H54 (cell line): ENCODE results near the gene EIF1B.

Experiments
- DNase-seq: peaks from one replicate; pipeline ENCODE4 v3.0.0; 2011; ENCODE audit warnings: low spot score, mixed read lengths; ENCODE audit not compliant: insufficient read length
- FAIRE-seq: peaks from 3 replicates; lab custom pipeline; 2011; peaks lifted over from hg19 to GRCh38; lab: Jason Lieb, UNC
- POLR2A ChIP-seq: IDR thresholded peaks from 2 replicates; pipeline ENCODE4 v1.6.1; 2011; ENCODE audit warnings: low read depth, mild to moderate bottlenecking, low read length

EIF1B gene

DNA sequence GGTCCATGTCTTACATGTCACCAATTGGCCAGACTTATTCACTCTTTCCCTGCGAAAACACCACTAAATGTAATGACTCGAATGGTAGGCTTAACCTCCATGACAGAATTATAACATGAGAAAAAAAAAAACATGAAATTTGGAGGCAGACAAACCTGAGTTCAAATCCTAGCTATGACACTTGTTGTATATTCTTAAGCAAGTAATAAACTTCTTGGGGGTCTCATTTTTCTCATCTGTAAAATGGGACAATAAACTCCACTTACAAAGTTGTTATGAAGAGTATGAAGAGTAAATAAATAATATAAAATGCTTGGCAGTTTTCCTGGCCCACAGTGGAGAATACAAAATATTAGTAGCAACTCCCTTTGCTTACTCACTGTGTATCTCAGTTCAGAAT is 11.4 kb upstream of the EIF1B start:
- FAIRE-seq = no peak
- no peak for TF ChIP-seq POLR2A
- DNase-seq = no peak

- TF ChIP-seq POLR2A = no peak
- DNase-seq = no peak
- FAIRE-seq = peak; percentile 23
These were observed 10.3 kb upstream of the EIF1B start for GRCh38 chr3:40299130-40299720.

- peak; percentile 75 for FAIRE-seq
- no peak for TF ChIP-seq POLR2A
- DNase-seq = no peak
These were observed 9.7 kb upstream of the EIF1B start for GRCh38 chr3:40299721-40300335.

- FAIRE-seq (no peak), DNase-seq (no peak)
- no peak for TF ChIP-seq POLR2A
These were observed 6.7 kb upstream of the EIF1B start for GRCh38 chr3:40302784-40303183.

GRCh38 chr3:40304352-40304751 is 5.2 kb upstream of the EIF1B start:
- FAIRE-seq (no peak), DNase-seq (no peak)
- no peak for TF ChIP-seq POLR2A

DNA sequence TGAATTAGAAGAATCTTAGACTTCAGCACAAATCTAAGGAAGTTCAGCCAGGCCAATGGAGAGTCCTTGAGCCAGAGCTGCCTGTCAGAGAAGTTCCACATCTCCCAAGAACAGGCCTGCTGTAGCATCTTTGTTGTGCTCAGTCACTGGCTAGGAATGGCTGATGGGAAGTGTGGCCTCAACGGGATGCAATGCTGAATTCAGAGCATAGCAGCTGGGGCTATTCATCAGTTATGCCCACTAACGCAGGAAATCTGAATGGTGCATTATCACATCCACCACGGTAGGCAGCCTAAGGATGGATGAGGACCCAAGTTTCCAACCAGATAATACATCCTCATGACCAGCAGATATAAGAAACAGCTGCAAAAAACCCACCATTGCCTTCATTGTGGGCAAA is 3.2 kb upstream of the EIF1B start:
- FAIRE-seq (no peak), DNase-seq (no peak)
- no peak for TF ChIP-seq POLR2A

DNA sequence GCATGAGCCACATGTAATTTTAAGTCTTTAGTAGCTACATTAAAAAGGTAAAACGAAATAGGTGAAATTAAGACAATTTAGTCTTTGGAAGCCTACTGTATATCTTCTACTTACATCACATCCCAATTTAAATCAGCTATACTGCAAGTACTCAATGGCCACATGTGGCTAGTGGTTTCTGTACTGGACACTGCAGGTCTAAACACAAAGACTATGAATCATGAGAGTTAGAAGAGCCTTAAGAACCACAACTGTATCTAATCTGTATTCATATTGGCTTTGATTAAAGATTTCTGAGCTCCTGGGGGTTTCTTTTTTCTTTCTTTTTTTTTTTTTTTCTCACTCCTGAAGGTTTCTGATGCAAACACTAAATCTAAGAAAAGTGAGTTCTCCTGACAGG is 2.3 kb upstream of the EIF1B start:
- no peak for FAIRE-seq

GRCh38 chr3:40308725-40309417 is 636 bp upstream of the EIF1B start:
- no peak for DNase-seq
- TF ChIP-seq POLR2A = 0 out of 2 replicates have a peak, but pooled peaks have one; percentile 26
- FAIRE-seq = peak; percentile 66

More for the DNA sequence above, 2.3 kb upstream of the EIF1B start:
- TF ChIP-seq POLR2A = no peak
- no peak for DNase-seq

DNA sequence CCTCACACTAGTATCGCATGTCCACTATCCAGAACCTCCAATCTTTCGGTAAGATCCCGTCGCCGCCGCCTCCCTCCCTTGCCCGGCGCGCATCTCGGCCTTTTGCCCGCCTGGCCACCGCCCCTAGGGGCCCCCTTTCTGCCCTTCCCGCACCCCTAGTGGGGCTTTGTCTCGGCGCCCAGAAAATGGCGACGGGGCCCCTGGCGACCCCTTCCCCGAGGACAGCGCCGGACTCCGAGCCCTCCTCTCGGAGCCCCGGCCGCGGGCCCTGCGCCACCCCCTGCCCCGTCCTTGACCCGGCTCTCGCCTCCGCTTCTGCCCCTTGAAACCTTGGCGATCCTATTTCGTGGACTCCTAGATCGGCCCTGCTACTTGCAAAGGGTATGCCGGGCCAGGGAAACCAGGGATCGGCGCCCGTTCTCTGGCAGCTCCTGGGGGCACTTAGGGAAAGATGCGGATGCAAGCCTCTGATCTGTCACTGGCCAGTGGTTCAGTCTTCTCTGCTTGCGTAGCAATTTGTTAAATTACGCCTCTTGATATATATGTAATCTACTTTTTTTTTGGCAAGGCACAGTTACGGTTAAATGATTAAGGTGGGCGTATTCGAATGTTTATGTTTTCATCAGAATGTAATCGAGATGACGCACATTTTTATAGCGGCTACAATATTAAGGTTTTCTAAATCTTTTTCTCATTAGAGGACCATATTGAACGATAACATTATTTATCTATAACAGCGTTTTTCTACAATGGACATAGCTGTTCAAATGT is 603 bp downstream of the EIF1B start:
- FAIRE-seq = no peak
- DNase-seq = peak; percentile 24
- no peak for TF ChIP-seq POLR2A

DNA sequence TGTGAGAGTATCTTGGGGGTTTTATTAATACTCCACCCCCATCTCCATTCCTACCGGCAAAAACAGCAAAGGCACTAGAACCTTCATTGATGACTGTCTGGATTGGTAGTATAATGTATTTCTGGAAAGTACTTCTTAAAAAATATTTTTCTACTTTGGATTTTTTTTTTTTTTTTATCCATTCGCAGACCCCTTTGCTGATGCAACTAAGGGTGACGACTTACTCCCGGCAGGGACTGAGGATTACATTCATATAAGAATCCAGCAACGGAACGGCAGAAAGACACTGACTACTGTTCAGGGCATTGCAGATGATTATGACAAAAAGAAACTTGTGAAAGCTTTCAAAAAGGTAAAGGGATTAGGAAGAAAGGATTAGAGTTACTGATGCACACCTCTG is 1.2 kb downstream of the EIF1B start:
- DNase-seq (no peak), FAIRE-seq (no peak)
- no peak for TF ChIP-seq POLR2A

- DNase-seq (no peak), FAIRE-seq (no peak)
- no peak for TF ChIP-seq POLR2A
These were observed 3.2 kb downstream of the EIF1B start for GRCh38 chr3:40312661-40313226.

DNA sequence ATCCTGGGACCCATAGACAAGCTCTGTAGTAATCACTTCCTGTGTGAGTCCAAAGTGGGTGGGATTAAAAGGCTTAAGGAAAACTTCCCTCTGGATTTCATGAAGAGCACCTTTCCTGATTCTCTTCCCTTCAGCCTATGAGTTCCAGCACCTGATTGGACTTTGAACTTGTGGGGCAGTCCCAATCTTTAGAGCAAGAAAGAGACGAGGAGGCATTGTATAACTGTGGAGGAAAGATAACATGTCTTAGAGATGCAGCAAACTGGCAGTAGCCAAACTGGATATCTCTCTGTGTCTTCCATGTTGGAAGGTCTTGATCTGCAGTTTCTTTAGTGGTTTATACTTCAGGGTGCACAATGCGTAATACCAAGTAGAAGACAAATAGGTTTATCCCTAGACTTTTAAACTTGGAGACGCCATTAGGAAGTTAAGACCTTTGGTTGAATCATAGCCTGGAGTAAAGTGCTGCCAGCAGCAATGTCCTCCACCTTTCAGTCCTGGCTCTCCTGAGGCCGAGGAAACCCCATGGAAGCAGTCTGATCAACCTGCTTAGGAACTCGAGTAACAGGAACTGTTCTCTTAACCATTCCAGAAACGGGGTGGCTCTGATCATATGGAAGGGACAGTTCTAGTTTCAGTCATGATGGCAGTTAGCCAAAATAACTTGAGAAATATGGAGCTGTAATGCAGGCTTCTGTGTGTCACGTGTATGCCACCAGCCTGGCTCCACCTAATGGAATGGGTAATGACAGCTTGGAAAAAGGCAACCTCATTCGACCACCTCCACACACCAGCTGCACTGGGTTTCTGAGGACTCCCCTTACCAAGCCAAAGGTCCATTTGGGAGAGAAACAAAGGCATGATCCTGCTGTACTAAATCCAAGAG is 4.7 kb downstream of the EIF1B start:
- TF ChIP-seq POLR2A = no peak
- FAIRE-seq (no peak), DNase-seq (no peak)
